ENCODE measurements around the gene ALG1L2. TPM values are rescaled to one million over a fixed set of nuclear protein-coding genes. Genes with fewer than 3 reads are reported as not detected.

Gene ALG1L2
- total and polyA plus RNA-seq, 2 of the 8 experiments (the other 6 are each of a cell fraction or from before 2014, with no cell fraction given): 0.15 to 1.7 TPM

GRCh38 chr3:130091958-130092357 is 10.3 kb downstream of the ALG1L2 start (continued):
- TF ChIP-seq, protein P1, sequence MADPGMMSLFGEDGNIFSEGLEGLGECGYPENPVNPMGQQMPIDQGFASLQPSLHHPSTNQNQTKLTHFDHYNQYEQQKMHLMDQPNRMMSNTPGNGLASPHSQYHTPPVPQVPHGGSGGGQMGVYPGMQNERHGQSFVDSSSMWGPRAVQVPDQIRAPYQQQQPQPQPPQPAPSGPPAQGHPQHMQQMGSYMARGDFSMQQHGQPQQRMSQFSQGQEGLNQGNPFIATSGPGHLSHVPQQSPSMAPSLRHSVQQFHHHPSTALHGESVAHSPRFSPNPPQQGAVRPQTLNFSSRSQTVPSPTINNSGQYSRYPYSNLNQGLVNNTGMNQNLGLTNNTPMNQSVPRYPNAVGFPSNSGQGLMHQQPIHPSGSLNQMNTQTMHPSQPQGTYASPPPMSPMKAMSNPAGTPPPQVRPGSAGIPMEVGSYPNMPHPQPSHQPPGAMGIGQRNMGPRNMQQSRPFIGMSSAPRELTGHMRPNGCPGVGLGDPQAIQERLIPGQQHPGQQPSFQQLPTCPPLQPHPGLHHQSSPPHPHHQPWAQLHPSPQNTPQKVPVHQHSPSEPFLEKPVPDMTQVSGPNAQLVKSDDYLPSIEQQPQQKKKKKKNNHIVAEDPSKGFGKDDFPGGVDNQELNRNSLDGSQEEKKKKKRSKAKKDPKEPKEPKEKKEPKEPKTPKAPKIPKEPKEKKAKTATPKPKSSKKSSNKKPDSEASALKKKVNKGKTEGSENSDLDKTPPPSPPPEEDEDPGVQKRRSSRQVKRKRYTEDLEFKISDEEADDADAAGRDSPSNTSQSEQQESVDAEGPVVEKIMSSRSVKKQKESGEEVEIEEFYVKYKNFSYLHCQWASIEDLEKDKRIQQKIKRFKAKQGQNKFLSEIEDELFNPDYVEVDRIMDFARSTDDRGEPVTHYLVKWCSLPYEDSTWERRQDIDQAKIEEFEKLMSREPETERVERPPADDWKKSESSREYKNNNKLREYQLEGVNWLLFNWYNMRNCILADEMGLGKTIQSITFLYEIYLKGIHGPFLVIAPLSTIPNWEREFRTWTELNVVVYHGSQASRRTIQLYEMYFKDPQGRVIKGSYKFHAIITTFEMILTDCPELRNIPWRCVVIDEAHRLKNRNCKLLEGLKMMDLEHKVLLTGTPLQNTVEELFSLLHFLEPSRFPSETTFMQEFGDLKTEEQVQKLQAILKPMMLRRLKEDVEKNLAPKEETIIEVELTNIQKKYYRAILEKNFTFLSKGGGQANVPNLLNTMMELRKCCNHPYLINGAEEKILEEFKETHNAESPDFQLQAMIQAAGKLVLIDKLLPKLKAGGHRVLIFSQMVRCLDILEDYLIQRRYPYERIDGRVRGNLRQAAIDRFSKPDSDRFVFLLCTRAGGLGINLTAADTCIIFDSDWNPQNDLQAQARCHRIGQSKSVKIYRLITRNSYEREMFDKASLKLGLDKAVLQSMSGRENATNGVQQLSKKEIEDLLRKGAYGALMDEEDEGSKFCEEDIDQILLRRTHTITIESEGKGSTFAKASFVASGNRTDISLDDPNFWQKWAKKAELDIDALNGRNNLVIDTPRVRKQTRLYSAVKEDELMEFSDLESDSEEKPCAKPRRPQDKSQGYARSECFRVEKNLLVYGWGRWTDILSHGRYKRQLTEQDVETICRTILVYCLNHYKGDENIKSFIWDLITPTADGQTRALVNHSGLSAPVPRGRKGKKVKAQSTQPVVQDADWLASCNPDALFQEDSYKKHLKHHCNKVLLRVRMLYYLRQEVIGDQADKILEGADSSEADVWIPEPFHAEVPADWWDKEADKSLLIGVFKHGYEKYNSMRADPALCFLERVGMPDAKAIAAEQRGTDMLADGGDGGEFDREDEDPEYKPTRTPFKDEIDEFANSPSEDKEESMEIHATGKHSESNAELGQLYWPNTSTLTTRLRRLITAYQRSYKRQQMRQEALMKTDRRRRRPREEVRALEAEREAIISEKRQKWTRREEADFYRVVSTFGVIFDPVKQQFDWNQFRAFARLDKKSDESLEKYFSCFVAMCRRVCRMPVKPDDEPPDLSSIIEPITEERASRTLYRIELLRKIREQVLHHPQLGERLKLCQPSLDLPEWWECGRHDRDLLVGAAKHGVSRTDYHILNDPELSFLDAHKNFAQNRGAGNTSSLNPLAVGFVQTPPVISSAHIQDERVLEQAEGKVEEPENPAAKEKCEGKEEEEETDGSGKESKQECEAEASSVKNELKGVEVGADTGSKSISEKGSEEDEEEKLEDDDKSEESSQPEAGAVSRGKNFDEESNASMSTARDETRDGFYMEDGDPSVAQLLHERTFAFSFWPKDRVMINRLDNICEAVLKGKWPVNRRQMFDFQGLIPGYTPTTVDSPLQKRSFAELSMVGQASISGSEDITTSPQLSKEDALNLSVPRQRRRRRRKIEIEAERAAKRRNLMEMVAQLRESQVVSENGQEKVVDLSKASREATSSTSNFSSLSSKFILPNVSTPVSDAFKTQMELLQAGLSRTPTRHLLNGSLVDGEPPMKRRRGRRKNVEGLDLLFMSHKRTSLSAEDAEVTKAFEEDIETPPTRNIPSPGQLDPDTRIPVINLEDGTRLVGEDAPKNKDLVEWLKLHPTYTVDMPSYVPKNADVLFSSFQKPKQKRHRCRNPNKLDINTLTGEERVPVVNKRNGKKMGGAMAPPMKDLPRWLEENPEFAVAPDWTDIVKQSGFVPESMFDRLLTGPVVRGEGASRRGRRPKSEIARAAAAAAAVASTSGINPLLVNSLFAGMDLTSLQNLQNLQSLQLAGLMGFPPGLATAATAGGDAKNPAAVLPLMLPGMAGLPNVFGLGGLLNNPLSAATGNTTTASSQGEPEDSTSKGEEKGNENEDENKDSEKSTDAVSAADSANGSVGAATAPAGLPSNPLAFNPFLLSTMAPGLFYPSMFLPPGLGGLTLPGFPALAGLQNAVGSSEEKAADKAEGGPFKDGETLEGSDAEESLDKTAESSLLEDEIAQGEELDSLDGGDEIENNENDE (IDR thresholded peaks at IDR 0.05; ENCODE audit: insufficient replicate concordance, low read length): no peak
- TF ChIP-seq CHD1 (IDR thresholded peaks at IDR 0.05; ENCODE audit: low read depth, low read length): no peak
- no peak for TF ChIP-seq EZH2 (IDR thresholded peaks at IDR 0.05; ENCODE audit: low read depth, low read length, severe bottlenecking)
- TF ChIP-seq YY1 (IDR thresholded peaks at IDR 0.05; ENCODE audit: low read depth, low read length): no peak
